B cell (primary cell): ENCODE measurements around the gene ARID1A.

ENCODE experiments used
- CTCF ChIP-seq: fragments of 200-600 bp; IDR thresholded peaks from one replicate; pipeline ENCODE4 v1.8.0; 2022; ENCODE audit warnings: antibody characterized with exemption, mild to moderate bottlenecking
- EZH2 ChIP-seq: IDR thresholded peaks from 2 replicates; pipeline ENCODE4 v1.6.1; 2012; ENCODE audit warnings: borderline replicate concordance, low read depth, mild to moderate bottlenecking, moderate library complexity, low read length; ENCODE audit not compliant: insufficient read depth, poor library complexity, severe bottlenecking

DNA sequence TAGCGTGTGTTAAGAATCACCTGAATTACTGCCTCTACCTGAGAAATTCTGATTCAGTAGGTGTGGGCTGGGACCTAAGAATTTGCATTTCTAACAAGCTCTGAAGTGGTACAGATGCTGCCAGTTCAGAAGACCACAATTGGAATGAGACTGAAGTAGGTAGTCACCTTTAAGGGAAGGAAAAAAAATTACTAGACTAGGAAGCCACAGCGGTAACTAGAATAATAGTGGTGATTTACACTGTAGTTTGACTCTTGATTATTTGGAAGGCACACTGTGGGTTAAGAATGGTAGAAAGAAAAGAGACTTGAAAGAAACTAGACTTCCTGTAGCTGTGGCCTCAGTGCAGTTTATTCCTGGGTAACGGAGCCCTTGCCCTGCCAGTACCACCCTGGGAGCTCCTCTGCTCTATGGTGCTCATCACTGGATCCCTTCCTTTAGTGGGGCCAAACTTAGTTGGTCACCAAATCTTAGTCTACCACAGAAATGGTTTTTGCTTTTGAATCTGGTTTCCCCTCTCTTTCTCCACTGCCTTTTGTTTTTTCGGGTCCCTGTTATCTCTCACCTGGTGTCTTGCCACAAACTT is 43.6 kb downstream of the ARID1A start:
- TF ChIP-seq CTCF (no peak), EZH2 (no peak)
